ENCODE results near the gene DPP6. TPM values are rescaled to one million over a fixed set of nuclear protein-coding genes. Genes with fewer than 3 reads are reported as not detected.

Gene DPP6
- total RNA-seq, 1 experiment from 2014 or later = not detected

GRCh38 chr7:154517768-154518167 is 465.6 kb downstream of the DPP6 start:
- in situ Hi-C loops (cut with HindIII; ENCODE audit: low pct_unique_long_range_greater_than_20kb, low sequenced_read_pairs) (no loop called here), intact Hi-C loops (cut with micrococcal nuclease; ENCODE audit: unreplicated experiment) (no loop called here)
- CTCF ChIA-PET = no interaction called here
- no peaks in the 10 kb centered on the region for H3K27me3 ChIP-seq (ENCODE audit: control insufficient read depth, insufficient read depth, low read length)
- H3K27ac ChIP-seq (ENCODE audit: low read length) = no peak overlapping the region
- no peak for ATAC-seq
- no TSS peak for BruUV-seq (replicated peaks)
- no peaks in the 10 kb centered on the region for H3K36me3 ChIP-seq (ENCODE audit: control insufficient read depth, insufficient read depth, low read length)
- TF ChIP-seq SIN3A (IDR thresholded peaks at IDR 0.05; ENCODE audit: borderline replicate concordance, insufficient read depth, low read depth, low read length) = no peak
- TF ChIP-seq, protein P1, sequence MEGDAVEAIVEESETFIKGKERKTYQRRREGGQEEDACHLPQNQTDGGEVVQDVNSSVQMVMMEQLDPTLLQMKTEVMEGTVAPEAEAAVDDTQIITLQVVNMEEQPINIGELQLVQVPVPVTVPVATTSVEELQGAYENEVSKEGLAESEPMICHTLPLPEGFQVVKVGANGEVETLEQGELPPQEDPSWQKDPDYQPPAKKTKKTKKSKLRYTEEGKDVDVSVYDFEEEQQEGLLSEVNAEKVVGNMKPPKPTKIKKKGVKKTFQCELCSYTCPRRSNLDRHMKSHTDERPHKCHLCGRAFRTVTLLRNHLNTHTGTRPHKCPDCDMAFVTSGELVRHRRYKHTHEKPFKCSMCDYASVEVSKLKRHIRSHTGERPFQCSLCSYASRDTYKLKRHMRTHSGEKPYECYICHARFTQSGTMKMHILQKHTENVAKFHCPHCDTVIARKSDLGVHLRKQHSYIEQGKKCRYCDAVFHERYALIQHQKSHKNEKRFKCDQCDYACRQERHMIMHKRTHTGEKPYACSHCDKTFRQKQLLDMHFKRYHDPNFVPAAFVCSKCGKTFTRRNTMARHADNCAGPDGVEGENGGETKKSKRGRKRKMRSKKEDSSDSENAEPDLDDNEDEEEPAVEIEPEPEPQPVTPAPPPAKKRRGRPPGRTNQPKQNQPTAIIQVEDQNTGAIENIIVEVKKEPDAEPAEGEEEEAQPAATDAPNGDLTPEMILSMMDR (IDR thresholded peaks at IDR 0.05) = no peak
- TF ChIP-seq POLR2AphosphoS5 (IDR thresholded peaks at IDR 0.05; ENCODE audit: low read depth, low read length) = no peak
- TF ChIP-seq, protein P2, sequence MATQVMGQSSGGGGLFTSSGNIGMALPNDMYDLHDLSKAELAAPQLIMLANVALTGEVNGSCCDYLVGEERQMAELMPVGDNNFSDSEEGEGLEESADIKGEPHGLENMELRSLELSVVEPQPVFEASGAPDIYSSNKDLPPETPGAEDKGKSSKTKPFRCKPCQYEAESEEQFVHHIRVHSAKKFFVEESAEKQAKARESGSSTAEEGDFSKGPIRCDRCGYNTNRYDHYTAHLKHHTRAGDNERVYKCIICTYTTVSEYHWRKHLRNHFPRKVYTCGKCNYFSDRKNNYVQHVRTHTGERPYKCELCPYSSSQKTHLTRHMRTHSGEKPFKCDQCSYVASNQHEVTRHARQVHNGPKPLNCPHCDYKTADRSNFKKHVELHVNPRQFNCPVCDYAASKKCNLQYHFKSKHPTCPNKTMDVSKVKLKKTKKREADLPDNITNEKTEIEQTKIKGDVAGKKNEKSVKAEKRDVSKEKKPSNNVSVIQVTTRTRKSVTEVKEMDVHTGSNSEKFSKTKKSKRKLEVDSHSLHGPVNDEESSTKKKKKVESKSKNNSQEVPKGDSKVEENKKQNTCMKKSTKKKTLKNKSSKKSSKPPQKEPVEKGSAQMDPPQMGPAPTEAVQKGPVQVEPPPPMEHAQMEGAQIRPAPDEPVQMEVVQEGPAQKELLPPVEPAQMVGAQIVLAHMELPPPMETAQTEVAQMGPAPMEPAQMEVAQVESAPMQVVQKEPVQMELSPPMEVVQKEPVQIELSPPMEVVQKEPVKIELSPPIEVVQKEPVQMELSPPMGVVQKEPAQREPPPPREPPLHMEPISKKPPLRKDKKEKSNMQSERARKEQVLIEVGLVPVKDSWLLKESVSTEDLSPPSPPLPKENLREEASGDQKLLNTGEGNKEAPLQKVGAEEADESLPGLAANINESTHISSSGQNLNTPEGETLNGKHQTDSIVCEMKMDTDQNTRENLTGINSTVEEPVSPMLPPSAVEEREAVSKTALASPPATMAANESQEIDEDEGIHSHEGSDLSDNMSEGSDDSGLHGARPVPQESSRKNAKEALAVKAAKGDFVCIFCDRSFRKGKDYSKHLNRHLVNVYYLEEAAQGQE (IDR thresholded peaks at IDR 0.05; ENCODE audit: insufficient read depth in 1 of 2, low read depth in 2 of 2, low read length in 1 of 2) = no peak
- no peak for TF ChIP-seq TCF7L2 (IDR thresholded peaks at IDR 0.05; ENCODE audit: low read depth, low read length)
- no peak for DNase-seq (ENCODE audit: low read depth, low spot score)
- POLR2A ChIA-PET = no interaction called here
- H3K9me3 ChIP-seq (ENCODE audit: control insufficient read depth, insufficient read depth, low read depth, low read length) = no peaks in the 10 kb centered on the region
- no peaks in the 10 kb centered on the region for H3K4me1 ChIP-seq (ENCODE audit: control insufficient read depth, insufficient read depth, low read length)
- no peak overlapping the region for H3K4me3 ChIP-seq (ENCODE audit: low read depth in 2 of 2, low read length in 2 of 2)

- intact Hi-C loops (cut with micrococcal nuclease; ENCODE audit: unreplicated experiment) (no loop called here), in situ Hi-C loops (cut with HindIII; ENCODE audit: low pct_unique_long_range_greater_than_20kb, low sequenced_read_pairs) (no loop called here)
- BruUV-seq (replicated peaks) = no TSS peak
- CTCF ChIA-PET = no interaction called here
- POLR2A ChIA-PET = no interaction called here
- Histone ChIP-seq H3K27me3 (ENCODE audit: control insufficient read depth, insufficient read depth, low read length) (no peaks in the 10 kb centered on the region), H3K36me3 (ENCODE audit: control insufficient read depth, insufficient read depth, low read length) (no peaks in the 10 kb centered on the region), H3K4me3 (ENCODE audit: low read depth in 2 of 2, low read length in 2 of 2) (no peak overlapping the region), H3K4me1 (ENCODE audit: control insufficient read depth, insufficient read depth, low read length) (no peaks in the 10 kb centered on the region), H3K27ac (ENCODE audit: low read length) (no peak overlapping the region), H3K9me3 (ENCODE audit: control insufficient read depth, insufficient read depth, low read depth, low read length) (no peaks in the 10 kb centered on the region)
- no peak for DNase-seq (ENCODE audit: low read depth, low spot score)
- ATAC-seq = no peak
- TF ChIP-seq, protein P1 (IDR thresholded peaks at IDR 0.05) = no peak
- TF ChIP-seq SIN3A (IDR thresholded peaks at IDR 0.05; ENCODE audit: borderline replicate concordance, insufficient read depth, low read depth, low read length) (no peak), TCF7L2 (IDR thresholded peaks at IDR 0.05; ENCODE audit: low read depth, low read length) (no peak)
- TF ChIP-seq, protein P2 (IDR thresholded peaks at IDR 0.05; ENCODE audit: insufficient read depth in 1 of 2, low read depth in 2 of 2, low read length in 1 of 2) = no peak
These were observed 467.0 kb downstream of the DPP6 start for GRCh38 chr7:154519229-154519628.

Data from Panc1 (cell line).